ENCODE measurements around the gene SPTBN4. TPM values are rescaled to one million over a fixed set of nuclear protein-coding genes. Genes with fewer than 3 reads are reported as not detected.

The SPTBN4 gene
- total RNA-seq, 2 experiments from 2014 or later = 1.3 to 2.3 TPM

DNA sequence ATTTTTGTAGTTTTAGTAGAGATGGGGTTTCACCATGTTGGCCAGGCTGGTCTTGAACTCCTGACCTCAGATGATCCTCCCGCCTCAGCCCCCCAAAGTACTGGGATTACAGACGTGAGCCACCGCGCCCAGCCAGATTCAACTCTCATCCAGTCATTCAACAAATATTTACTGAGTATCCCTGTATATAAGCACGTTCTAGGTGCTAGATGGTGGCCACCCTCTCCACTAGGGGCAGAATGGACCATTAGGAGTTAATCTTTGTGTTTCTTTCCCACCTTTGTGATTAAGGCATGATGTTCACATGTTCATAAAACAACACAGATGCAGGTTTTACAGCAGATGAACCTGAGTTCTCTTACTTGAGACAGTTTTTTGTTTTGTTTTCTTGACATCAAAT is 117.2 kb downstream of the SPTBN4 start:
- ChIA-PET POLR2A (no interaction called here), CTCF (no interaction called here)
- ATAC-seq (no peak), DNase-seq (no peak)
- intact Hi-C loops (cut with micrococcal nuclease) = no loop called here
- Mint-ChIP-seq H3K9me3 (no peaks in the 10 kb centered on the region), H3K4me1 (ENCODE audit: low read depth) (peaks cover 6% of the 10 kb centered on the region), H3K27ac (no peak overlapping the region), H3K4me3 (no peak overlapping the region), H3K36me3 (ENCODE audit: low read depth) (peaks cover 31% of the 10 kb centered on the region), H3K27me3 (no peaks in the 10 kb centered on the region)
- TF ChIP-seq, protein P1, sequence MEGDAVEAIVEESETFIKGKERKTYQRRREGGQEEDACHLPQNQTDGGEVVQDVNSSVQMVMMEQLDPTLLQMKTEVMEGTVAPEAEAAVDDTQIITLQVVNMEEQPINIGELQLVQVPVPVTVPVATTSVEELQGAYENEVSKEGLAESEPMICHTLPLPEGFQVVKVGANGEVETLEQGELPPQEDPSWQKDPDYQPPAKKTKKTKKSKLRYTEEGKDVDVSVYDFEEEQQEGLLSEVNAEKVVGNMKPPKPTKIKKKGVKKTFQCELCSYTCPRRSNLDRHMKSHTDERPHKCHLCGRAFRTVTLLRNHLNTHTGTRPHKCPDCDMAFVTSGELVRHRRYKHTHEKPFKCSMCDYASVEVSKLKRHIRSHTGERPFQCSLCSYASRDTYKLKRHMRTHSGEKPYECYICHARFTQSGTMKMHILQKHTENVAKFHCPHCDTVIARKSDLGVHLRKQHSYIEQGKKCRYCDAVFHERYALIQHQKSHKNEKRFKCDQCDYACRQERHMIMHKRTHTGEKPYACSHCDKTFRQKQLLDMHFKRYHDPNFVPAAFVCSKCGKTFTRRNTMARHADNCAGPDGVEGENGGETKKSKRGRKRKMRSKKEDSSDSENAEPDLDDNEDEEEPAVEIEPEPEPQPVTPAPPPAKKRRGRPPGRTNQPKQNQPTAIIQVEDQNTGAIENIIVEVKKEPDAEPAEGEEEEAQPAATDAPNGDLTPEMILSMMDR (IDR thresholded peaks at IDR 0.05) = peak; percentile 17

DNA sequence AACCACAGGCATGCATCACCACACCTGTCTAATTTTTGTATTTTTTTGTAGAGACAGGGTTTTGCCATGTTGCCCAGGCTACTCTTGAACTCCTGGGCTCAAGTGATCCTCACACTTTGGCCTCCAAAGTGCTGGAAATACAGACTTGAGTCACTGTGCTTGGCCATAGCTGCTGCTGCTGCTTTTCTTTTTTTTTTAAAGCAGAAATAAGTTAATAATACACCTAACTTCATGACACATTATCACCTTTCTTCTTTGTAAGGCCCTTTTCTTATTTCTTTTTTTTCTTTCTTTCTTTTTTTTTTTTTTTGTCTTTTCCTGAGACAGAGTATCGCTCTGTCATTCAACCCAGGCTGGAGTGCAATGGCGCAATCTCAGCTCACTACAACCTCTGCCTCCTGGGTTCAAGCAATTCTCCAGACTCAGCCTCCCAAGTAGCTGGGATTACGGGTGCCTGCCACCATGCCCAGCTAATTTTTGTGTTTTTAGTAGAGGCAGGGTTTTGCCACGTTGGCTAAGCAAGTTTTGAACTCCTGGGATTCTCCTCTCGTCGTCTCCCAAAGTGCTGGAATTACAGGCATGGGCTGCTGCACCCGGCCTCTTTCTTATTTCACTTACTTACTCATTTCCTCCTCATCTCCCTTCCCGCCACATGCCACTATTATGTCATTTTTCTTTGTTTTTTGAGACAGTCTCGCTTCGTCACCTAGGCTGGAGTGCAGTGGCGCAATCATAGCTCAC is 118.6 kb downstream of the SPTBN4 start:
- H3K27me3 Mint-ChIP-seq = no peaks in the 10 kb centered on the region
- ChIA-PET POLR2A (interaction anchor here (0.6 to 1.4 kb wide), 3 partner anchors 10 to 35 kb away, joined by 3 to 5 read pairs (median 3); no protein-coding TSS in a partner anchor), CTCF (interaction anchor here (1.1 to 1.7 kb wide), 3 partner anchors 13 to 50 kb away, joined by 4 to 5 read pairs (median 5); no protein-coding TSS in a partner anchor)
- intact Hi-C loops (cut with micrococcal nuclease) = no loop called here
- peak overlapping the region; percentile 39 for H3K27ac Mint-ChIP-seq
- H3K4me3 Mint-ChIP-seq = no peak overlapping the region
- DNase-seq = no peak
- H3K4me1 Mint-ChIP-seq (ENCODE audit: low read depth) = peaks cover 6% of the 10 kb centered on the region
- H3K36me3 Mint-ChIP-seq (ENCODE audit: low read depth) = peaks cover 31% of the 10 kb centered on the region
- TF ChIP-seq, protein P1 (IDR thresholded peaks at IDR 0.05) = no peak
- H3K9me3 Mint-ChIP-seq = no peaks in the 10 kb centered on the region
- ATAC-seq = no peak

DNA sequence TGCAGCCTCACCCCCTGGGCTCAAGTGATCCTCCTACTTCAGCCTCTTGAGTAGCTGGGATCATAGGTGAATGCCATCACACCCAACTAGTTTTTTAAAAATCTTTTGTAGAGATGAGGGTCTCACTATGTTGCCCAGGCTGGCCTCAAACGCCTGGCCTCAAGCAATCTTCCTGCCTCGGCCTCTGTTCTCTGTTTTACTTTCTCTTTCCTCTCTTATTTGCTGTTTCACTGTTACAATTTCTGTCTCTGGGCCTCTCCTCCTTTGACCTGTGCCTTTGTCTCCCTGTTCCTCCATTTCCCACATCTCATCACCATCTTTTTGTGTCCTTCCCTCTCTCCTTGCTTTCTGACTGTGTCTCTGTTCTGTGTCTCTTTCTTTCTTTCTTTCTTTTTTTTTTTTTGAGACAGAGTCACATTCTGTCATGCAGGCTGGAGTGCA is 119.2 kb downstream of the SPTBN4 start:
- ATAC-seq = no peak
- Mint-ChIP-seq H3K4me1 (ENCODE audit: low read depth) (peaks cover 6% of the 10 kb centered on the region), H3K4me3 (no peak overlapping the region), H3K36me3 (ENCODE audit: low read depth) (peaks cover 25% of the 10 kb centered on the region), H3K27me3 (no peaks in the 10 kb centered on the region), H3K27ac (peak overlapping the region; percentile 39), H3K9me3 (no peaks in the 10 kb centered on the region)
- DNase-seq = no peak
- TF ChIP-seq, protein P1 (IDR thresholded peaks at IDR 0.05) = no peak
- intact Hi-C loops (cut with micrococcal nuclease) = no loop called here
- POLR2A ChIA-PET = interaction anchor here (0.6 to 1.4 kb wide), 2 partner anchors 11 to 34 kb away, joined by 3 to 5 read pairs; no protein-coding TSS in a partner anchor
- CTCF ChIA-PET = interaction anchor here (1.1 to 1.7 kb wide), 3 partner anchors 12 to 49 kb away, joined by 4 to 5 read pairs (median 5); no protein-coding TSS in a partner anchor

DNA sequence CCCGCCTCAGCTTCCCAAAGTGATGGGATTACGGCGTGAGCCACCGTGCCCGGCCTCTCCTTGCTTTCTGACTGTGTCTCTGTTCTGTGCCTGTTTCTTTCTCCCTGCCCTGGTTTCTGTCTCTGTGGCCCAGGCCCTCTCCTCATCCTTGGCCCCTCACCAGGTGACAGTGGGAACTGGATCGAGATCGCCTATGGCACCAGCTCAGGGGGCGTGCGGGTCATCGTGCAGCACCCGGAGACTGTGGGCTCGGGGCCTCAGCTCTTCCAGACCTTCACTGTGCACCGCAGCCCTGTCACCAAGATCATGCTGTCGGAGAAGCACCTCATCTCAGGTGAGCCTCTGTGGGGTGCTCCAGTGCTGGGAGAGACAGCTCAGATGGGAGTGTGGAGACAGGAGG is 119.8 kb downstream of the SPTBN4 start:
- TF ChIP-seq, protein P1 (IDR thresholded peaks at IDR 0.05) = no peak
- H3K4me3 Mint-ChIP-seq = no peak overlapping the region
- no peaks in the 10 kb centered on the region for H3K27me3 Mint-ChIP-seq
- POLR2A ChIA-PET = interaction anchor here (1.4 kb wide), 1 partner anchor 11 kb away, joined by 5 read pairs; no protein-coding TSS in a partner anchor
- ATAC-seq (no peak), DNase-seq (no peak)
- H3K27ac Mint-ChIP-seq = peak overlapping the region; percentile 40
- no peaks in the 10 kb centered on the region for H3K9me3 Mint-ChIP-seq
- CTCF ChIA-PET = interaction anchor here (1.1 to 1.7 kb wide), 3 partner anchors 12 to 48 kb away, joined by 4 to 5 read pairs (median 5); no protein-coding TSS in a partner anchor
- H3K36me3 Mint-ChIP-seq (ENCODE audit: low read depth) = peaks cover 21% of the 10 kb centered on the region
- intact Hi-C loops (cut with micrococcal nuclease) = no loop called here
- peaks cover 6% of the 10 kb centered on the region for H3K4me1 Mint-ChIP-seq (ENCODE audit: low read depth)

All from activated CD8-positive, alpha-beta T cell treated with anti-CD3 and anti-CD28 coated beads for 36 hours (primary cell).